ENCODE data around the gene BSN.
"Not testable (repeated sequence)": the region's sequence is repeated elsewhere in the genome, so short reads cannot be mapped to it uniquely, and the experiment has no call there.

The BSN gene

DNA sequence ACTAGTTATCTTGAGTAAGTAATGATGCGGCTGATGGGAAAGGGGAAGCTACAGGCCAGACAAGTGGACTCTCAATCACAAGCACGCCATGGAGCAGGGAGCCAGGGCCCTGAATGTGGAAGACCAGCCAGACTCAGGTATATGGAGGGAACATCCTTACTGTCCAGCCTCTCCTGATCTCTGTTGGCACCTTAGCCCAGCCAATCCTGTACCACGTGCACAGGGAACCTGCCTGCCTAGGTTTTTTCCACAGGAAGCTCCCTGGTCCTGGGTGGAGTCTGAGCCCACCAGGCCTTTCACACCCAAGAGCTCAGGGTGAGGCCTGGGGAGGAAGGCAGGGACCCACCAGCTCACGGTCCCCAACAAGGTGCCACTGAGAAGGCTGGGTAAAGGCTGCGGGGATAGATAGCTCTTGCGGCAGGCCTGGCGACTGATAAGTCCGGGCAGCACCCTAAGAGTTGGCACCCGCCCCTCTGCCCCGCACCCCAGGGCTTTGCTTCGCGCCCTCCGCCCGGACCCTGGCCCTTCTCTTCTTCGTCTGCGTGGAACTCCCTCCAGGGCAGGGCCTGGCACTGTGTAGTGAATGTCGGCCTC is 118.9 kb downstream of the BSN start:
- peak in 1 of 2 experiments; percentile 30 for DNase-seq (ENCODE audit: low read depth in 2 of 2)

GRCh38 chr3:49673715-49674496 is 119.6 kb downstream of the BSN start, which contains the start of gene APEH:
Gene APEH (plus strand): TSS chr3:49674351. CDS start chr3:49674402, 51 bp downstream.
- DNase-seq (ENCODE audit: low read depth in 2 of 2), result peak; percentile 96 to 98

DNA sequence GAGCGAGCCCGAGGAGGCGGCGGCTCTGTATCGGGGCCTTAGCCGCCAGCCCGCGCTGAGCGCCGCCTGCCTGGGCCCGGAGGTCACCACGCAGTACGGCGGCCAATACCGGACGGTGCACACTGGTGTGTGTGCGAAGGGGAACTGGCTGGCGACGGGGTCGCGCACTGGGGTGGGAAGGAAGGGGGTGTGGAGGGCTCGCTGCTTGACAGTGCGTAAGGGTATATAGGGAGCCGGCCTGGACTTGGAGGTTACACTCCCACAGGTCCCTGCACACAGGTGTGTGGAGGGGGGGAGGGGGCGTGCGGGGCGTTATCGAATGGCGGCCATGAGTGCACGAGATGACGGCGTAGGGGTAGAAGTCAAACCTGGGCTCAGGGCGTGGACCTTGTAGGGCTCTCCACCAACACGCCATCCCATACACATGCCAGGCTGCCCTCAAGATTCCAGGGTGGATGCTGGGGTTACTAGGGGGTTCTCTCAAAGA is 120.3 kb downstream of the BSN start:
- DNase-seq (ENCODE audit: low read depth in 2 of 2), result no peak

- DNase-seq (ENCODE audit: low read depth in 2 of 2), result no peak
Measured at GRCh38 chr3:49675912-49676311, 121.6 kb downstream of the BSN start.

DNA sequence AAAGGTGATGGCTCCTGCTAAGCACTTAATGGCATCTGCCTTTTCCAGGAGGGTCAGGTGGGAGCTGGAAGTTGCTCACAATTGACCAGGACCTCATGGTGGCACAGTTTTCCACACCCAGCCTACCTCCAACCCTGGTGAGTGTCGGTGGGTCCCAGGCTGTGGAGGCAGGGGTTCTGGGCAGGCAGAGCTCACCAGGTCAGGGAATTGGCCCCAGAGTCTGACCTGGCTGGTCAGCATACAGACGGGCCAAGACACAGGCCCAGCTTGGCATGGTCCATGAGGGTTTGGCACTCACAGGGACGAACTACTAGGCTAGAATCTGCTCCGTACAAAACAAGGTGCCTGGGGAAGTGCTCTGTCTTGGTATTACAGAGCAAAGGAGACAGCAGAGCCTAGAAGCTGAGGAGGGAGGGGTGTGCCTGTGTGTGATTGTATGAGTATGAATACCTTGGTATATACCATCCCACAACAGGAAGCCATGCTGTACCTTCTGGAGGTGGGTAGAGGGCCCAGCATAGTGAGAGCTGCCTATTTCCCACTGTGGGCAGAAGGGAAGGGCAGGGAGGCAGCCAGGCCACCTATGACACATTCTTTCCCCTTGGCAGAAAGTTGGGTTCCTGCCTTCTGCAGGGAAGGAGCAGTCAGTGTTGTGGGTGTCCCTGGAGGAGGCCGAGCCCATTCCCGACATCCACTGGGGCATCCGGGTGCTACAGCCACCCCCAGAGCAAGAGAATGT is 126.4 kb downstream of the BSN start:
- DNase-seq (ENCODE audit: low read depth in 2 of 2), result no peak

DNA sequence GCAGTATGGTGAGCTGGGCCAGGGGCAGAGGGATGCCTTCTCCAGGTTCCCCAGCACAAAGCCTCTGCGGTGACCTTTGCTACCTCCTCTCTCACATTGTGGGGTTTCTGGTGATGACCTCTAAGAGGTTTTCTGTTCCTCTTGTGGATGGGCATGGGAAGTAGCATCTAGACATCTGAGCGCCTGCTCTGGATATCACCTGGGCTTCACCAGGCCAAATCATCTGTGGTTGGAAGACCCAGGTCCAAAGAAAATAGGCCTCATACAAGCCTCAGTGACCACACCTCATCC is 126.9 kb downstream of the BSN start:
- no peak for DNase-seq (ENCODE audit: low read depth in 2 of 2)

GRCh38 chr3:49681543-49681942 is 127.3 kb downstream of the BSN start:
- no peak for DNase-seq (ENCODE audit: low read depth in 2 of 2)

DNA sequence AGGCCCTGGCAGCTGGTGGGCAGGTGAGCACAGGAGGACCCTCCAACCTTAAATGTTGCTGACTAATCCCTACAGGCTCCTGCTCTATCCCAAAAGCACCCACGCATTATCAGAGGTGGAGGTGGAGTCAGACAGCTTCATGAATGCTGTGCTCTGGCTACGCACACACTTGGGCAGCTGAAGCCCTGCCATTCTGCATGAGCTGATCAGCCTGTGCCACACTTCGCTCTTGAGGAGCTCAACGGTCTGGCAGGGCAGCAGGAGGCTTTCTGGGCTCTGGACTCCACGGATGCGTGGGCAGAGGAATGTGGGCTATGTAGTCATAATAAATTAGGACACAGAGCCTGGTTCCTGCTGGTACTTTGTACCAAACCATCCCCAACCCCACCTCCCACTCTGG is 128.9 kb downstream of the BSN start:
- no peak for DNase-seq (ENCODE audit: low read depth in 2 of 2)

DNA sequence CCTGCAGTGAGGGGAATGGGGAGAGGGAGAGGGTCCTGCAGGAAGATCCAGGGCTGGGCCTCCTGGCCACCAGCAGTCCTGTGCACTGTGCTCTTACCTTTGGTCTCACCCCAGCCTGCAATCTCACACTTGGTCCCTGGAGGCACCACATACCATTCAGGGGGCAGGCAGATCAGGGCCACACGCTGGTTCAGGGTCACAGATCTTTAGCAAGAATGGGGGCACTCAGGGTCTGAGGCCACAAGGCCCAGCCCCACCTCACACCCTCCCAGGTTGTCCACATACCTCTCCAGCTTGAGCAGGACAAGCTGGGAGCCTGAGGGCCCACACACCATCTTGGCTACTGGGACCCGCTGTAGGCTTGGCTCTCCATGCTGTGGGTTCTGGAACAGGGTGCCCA is 130.2 kb downstream of the BSN start:
- DNase-seq (ENCODE audit: low read depth in 2 of 2), result not testable (repeated sequence)

DNA sequence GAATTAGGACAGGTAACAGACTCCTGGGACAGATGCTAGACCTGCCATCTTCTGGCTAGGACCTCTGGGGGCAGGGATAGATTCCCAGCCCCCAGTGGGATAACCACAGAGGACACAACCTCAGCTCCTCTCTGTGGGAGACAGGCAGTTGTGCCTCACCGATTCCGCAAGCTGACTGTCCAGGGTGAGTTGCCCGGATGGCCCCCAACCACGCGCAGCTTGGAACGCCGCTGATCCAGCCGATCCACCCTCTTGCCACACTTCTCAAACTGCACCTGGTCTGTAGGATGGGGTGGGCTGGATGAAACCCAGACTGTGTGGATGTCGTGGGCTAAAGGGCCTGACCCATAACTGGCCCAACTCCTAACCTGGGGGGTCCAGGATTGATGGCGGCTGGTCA is 130.8 kb downstream of the BSN start:
- not testable (repeated sequence) for DNase-seq (ENCODE audit: low read depth in 2 of 2)

DNA sequence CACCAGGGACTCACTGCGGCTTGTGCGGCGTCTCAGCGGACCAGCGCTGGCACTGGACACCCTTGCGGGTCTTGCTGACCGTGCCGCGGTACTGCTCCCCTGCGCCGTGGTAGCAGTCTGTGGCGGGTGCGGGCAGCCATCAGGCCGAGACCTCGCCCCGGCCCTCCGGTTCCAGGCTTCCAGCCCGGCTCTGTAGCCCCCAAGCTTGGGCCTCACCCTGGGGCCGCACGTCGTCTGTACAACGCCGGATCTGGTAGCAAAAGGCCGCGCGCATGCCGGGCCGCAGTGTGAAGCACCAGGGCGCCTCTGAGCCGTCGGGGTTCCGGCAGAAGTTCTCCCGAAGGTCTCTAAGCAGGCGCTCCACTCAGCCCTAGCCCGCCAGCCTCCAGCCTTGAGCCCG is 131.6 kb downstream of the BSN start:
- not testable (repeated sequence) for DNase-seq (ENCODE audit: low read depth in 2 of 2)

GRCh38 chr3:49686346-49686745 is 132.1 kb downstream of the BSN start:
- DNase-seq (ENCODE audit: low read depth in 2 of 2), result peak in 1 of 2 experiments; percentile 18

DNA sequence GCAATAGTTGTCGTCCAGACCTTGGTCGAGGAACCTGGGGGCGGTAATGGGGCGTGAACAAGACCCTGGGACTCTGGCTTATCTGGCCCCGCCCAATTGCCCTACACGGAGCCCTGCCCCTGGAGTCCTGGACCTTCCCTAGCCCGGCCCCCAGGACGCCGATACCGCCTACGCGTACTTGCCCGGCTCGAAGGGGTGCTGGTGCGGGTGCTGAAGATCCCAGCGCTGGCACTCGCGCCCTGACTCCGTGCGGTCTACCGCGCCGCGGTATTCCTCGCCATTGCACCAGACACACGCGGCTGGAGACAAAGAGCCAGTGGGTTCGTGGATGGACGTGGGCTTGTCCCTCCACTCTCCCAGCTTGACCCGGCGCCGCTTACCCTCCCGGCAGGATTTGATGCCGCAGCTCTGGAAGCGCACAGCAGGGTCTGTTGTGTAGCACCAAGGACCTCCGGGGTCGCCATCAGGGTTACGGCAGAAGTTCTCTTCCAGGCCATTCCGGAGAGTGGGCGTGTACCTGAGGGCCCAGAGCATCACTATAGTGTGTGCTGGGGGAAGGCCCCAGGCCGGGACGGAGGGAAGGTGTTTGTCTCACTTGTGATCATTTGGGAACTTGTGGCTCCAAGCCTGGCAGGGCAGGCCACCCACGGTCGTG is 132.6 kb downstream of the BSN start:
- DNase-seq (ENCODE audit: low read depth in 2 of 2), result peak in 1 of 2 experiments; percentile 46

DNA sequence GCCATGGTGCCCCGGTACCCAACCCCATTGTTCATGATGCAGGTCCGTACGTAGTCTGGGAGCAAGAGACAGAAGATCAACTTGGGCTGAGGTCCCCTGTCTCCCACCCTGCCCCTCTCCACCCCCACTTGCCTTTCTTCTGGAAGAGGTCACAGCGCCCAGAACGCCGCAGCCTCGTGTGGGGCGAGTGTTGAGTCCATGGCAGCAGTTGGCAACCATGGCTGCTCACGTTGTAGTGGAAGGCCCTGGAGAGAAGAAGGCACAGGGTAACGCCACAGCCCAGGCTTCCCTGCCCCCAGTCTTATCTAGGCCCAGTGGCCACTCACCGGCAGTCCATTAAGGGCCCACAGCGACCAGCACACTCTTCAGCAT is 133.1 kb downstream of the BSN start:
- DNase-seq (ENCODE audit: low read depth in 2 of 2), result not testable (repeated sequence)

DNA sequence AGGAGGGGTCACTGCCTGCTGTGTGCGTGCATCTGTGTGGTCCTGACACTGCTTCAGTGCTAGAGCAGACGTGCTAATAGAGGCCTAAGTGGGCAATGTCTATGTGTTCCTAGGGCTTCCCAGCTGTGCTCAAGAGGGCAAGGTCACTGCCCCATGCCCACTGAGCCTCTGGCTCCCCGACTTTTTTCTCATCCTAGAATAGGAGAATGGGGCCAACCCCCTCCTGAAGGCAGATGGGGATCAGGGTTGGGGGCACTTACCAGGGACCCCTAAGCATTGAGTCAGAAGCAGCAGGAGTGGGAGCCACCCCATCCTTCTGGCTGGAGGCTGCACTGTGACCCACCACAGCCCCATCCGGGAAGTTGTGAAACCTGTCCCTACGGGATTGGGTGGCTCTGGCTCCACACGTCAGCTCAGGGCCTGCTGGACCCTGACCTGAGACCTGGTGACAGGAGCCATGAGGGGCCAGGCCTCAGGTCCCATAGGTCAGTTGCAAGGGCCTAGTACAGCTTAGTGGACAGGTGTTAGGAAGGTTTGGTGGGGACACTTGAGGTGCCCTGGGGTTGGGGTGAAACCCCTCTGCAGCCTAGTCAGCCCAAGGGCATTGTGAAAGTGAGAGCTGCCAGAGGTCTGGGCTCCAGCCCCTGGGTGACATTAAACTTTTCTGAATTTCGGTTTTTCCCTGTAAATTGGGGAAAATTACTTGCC is 134.2 kb downstream of the BSN start:
- DNase-seq (ENCODE audit: low read depth in 2 of 2), result not testable (repeated sequence)

- peak; percentile 86 to 87 for DNase-seq (ENCODE audit: low read depth in 2 of 2)
Measured at GRCh38 chr3:49689046-49689907, 135.0 kb downstream of the BSN start, which contains the start of the genes MST1 and RNF123. Gene MST1 (minus strand): TSS chr3:49689474. CDS start chr3:49688691, 783 bp downstream. Gene RNF123 (plus strand): TSS chr3:49689557. CDS start chr3:49691166, 1,609 bp downstream.

DNA sequence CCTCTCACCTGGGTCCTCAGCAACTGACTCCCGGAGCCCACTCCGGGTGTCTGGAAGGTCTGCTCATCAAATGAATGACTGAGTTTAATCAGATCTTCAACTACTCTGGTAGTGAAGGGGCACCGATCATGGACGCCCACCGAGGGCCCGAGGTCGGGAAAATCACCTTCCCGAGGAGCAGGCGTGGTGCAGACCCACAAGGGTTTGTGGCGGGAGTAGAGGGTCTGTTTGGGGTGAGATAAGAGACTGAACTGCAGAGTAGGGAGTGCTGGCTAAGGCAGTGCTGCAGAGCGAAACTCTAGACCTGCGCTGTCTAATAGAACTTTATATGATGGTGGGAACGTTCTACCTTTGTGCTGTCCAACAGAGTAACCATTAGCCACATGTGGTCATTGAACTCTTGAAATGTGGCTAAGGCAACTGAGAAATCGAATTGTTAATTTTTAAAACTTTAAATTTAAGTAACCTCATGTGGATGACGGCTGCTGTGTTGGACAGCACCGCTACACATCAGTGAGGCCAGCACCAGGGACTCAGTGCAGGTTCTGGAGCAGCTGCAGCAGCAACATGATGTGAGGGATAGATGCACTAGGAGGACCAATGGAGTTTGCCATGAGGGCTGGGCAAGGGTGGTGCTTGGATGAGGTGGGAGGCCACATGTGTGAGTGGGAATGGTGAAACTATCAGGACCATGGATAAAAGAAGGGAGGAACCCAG is 135.8 kb downstream of the BSN start:
- not testable (repeated sequence) for DNase-seq (ENCODE audit: low read depth in 2 of 2)

GRCh38 chr3:49690856-49691255 is 136.6 kb downstream of the BSN start:
- DNase-seq (ENCODE audit: low read depth in 2 of 2), result not testable (repeated sequence)

GRCh38 chr3:49691481-49691880 is 137.2 kb downstream of the BSN start:
- not testable (repeated sequence) for DNase-seq (ENCODE audit: low read depth in 2 of 2)
